UCSD-AML1 (cell line): ENCODE data around the gene ATXN2.

Source experiments
- DNase-seq: peaks from one replicate; lab custom pipeline; 2025; ENCODE audit not compliant: unreplicated experiment; lab: John Stamatoyannopoulos, UW

ATXN2 gene

DNA sequence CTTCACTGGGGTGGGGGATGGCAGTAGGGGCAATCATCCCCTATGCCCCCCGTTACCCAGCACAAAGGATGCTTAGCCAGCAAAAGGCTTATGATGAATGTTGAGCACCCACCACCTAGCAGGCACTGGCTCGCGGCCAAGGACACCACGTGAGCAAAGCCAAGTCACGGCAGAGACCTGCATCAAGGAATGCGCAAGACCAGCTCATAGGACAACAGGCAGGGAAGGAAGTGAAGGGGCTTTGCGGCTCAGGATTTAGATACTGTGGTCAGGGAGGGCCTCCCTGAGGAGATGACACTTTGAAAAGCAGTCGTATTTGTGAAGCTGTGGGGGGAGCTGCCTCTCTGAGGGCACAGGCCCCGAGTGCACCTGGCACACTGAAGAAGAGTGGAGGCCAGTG is 160.6 kb downstream of the ATXN2 start:
- DNase-seq = peak; percentile 82

- peak; percentile 85 for DNase-seq
These were observed 161.2 kb downstream of the ATXN2 start for GRCh38 chr12:111437816-111438454.

GRCh38 chr12:111436811-111437210 is 162.3 kb downstream of the ATXN2 start:
- DNase-seq = no peak

- no peak for DNase-seq
These were observed 162.8 kb downstream of the ATXN2 start for GRCh38 chr12:111436266-111436665.

GRCh38 chr12:111435661-111436201 is 163.4 kb downstream of the ATXN2 start:
- peak; percentile 52 for DNase-seq

DNA sequence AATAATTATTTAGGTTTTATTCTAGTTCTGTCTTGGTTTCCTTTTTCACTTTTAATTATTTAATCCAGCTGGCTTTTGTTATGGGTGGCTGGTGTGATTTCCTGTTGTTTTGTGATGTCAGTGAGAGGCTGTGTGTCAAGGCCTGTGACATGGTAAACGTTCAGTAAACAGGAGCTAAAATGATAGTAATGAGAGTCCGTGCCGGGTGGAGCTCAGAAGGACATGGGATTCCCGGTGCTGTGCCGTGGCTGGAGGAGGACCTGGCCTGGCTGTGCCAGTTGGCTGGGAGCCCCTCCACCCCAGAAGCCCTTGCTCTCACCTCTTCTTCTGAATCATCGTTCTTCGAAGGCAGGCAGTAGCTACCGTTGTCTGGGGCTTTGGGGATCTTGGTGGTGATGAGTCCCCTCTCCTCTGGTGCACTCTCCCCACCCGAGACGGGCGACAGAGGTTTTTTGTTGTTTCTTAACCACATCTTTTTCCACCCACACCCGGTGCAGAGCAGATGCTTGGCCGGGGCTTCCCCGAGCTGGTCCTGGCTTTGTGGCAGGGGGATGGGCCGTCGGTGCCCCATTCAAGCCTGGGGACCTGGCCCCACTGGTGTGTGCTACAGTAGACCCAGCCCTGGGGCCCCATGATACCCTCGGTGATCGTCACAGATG is 164.3 kb downstream of the ATXN2 start:
- DNase-seq = peak; percentile 72

DNA sequence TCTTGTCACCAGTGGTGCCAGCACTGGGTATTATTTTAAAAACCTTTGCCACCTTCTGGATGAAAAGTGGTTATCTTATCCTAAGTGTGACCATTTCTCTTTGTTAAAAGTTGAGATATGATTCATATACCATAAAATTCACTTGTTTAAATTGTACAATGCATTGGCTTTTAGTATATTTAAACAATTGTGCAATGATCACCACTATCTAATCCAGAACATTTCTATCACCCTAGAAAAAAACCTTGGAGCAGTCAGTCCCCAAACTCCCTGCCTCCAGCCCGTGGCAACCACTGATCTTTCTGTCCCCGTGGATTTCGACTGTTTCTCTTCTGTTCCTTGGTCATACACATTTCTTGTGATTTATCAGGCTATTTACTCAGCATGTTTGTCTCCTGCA is 165.1 kb downstream of the ATXN2 start:
- no peak for DNase-seq

- DNase-seq = no peak
These were observed 167.3 kb downstream of the ATXN2 start for GRCh38 chr12:111431772-111432171.

GRCh38 chr12:111430433-111431353 is 168.4 kb downstream of the ATXN2 start:
- peak; percentile 76 for DNase-seq

DNA sequence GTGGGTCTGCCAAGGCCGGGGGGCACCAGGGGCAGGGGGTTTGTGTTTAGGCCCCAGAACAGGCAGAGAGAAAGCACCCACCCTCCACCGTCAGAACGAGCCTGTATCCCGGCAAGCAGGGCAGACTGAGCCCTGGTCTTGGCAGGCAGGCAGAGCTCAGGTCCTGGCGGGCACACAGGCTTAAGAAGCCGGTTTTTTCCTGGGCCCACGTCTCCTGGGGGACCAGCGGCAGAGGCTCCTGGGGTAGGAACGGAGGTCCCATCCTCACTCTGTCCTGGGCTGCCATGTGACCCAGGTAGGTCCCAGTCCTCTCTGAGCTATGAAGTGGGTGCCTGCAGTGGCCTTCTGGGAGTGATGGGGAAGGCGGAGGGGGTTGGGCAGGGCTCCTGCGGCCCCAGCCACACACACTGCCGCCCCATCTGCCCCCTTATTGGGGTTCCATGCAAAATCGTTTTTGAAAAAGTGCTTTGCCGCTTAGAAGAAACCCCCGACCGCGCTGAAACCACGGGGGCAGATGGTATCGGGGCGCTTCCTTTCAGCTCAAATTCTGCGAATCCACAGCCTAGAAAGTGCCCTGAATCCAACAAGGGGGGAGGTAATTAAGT is 169.2 kb downstream of the ATXN2 start:
- peak; percentile 63 for DNase-seq

- peak; percentile 90 for DNase-seq
These were observed 170.4 kb downstream of the ATXN2 start for GRCh38 chr12:111428728-111429175.

GRCh38 chr12:111428081-111428727 is 170.9 kb downstream of the ATXN2 start:
- no peak for DNase-seq

DNA sequence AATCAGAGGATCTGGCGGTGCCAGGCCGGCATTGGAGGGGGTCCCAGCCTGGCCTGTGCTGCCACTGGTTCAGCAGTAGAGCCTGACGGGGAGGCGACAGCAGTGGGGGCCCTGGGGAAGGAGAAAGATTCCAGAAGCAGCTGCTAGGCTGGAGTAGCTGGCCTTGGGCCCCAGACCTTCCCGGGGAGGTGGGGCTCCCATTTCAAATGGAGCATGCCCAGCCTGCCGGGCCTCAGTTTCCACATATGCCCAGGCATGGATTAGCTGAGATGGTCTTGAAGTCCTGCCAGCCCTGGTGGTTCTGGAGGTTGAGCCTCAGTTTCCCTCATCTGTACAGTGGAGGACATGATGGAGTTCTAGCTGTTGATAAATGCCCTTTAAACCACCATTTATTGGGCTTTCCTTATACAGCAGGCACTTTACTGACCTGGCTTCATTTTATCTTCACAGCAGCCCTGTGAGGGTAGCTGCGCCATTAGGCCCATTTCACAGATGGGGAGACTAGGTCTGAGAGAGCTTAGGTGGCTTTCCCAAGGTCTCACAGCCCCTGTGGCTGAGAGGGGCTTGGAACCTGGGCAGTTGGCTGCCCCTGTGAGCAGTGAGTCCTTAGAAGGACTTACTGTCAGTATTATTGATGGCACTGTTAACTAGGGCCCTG is 171.6 kb downstream of the ATXN2 start:
- DNase-seq = no peak

DNA sequence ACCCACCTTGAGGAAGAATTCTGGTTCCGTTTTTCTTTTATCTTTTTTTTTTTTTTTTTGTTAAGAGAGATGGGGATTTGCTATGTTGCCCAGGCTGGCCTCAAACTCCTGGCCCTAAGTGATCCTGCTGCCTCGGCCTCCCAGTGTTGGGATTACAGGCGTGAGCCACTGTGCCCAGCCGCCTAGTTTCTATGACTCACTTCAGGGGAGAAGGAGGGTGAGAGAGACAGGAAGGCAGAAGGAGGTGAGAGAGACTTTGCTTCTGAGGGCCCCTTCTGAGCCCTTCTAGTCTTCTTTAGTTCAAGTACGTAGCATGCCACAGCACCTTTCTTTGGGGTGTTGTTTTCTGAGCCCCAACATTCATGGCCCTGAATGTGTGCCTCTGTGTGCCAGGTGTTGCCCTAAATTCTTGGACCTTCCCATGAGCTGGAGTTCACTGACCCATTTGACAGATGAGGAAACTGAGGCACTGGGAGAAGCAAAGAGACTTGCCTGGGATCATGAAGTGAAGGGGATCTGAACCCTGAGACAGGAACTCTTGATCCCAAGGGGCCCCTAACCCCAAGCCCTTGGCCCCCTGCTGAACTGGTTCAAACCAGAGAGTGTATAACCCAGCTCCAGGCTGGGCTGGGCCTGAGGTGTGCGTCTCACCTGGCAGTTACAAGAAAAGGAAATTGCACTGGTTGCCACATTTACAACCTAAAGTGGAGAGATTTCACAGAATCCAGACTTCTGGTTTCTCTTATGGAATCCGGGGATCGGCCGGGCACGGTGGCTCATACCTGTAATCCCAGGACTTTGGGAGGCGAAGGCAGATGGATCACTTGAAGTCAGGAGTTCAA is 172.6 kb downstream of the ATXN2 start:
- no peak for DNase-seq

GRCh38 chr12:111425655-111426054 is 173.5 kb downstream of the ATXN2 start:
- DNase-seq = no peak

- DNase-seq = peak; percentile 36
These were observed 174.3 kb downstream of the ATXN2 start for GRCh38 chr12:111424793-111425251.

- DNase-seq = no peak
These were observed 174.8 kb downstream of the ATXN2 start for GRCh38 chr12:111424189-111424792.

- DNase-seq = no peak
These were observed 178.6 kb downstream of the ATXN2 start for GRCh38 chr12:111420494-111420893.

- no peak for DNase-seq
These were observed 179.3 kb downstream of the ATXN2 start for GRCh38 chr12:111419784-111420183.
